Hematopoietic multipotent progenitor cell treated with erythropoietin and hydrocortisone succinate and interleukin-3 and kit ligand, for 17 days (in vitro differentiated cells): ENCODE data around the gene CRTC1.
A peak's percentile ranks its signal among the peaks of the same experiment; 100 is the strongest.
"Not testable (repeated sequence)": the region's sequence is repeated elsewhere in the genome, so short reads cannot be mapped to it uniquely, and the experiment has no call there.

Source experiments
- DNase-seq: peaks from one replicate; pipeline ENCODE4 v3.0.0-alpha.2; 2015; ENCODE audit warnings: low spot score

Gene CRTC1

GRCh38 chr19:18727602-18728001 is 44.1 kb downstream of the CRTC1 start:
- DNase-seq, result not testable (repeated sequence)

- DNase-seq, result no peak
Observed at GRCh38 chr19:18729933-18730530, 46.6 kb downstream of the CRTC1 start.

GRCh38 chr19:18730885-18731513 is 47.5 kb downstream of the CRTC1 start:
- no peak for DNase-seq

DNA sequence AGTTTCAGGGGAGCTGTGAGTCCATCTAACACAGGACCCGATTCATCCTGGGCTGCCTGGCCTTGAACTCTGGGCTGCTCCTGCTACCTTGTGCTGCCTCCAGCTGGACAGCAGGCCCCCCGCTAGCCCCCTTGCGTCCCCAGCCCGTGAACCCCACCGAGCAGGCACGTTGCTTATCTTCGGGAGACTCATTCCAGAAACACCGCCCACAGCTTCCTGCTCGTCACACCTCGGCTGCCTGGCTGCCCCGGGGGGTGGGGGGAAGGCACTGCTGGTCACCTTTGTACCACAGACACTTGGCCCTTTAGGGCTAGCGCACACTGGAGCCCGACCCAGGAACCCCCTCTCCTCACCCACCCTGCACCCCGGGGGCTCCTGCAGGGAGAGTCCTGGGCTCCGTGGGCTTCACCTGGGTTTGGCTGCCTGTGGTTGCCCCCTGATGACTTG is 48.1 kb downstream of the CRTC1 start:
- DNase-seq, result no peak

DNA sequence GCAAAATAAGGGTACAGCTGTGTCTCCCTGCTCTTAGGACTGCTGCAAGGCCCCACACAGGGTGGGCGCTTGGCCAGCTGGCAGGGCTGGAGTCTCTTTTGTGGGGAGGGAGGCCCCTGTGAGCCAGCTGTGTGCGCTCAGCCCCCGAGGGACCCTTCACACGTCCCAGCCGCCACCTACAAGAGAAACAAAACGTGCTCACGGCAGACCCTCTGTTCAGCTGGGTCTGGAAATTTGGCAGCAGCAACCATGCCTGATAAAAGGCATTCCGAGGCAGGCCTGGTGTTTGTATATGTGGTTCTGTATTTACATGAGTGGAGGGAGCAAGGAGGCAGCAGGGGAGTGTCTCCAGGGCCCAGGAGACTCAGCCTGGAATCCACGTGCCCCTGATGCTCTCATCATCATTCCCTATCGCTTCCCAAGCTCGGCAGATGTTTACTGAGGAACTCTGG is 49.7 kb downstream of the CRTC1 start:
- DNase-seq, result no peak

- not testable (repeated sequence) for DNase-seq
Observed at GRCh38 chr19:18733762-18734332, 50.4 kb downstream of the CRTC1 start.

DNA sequence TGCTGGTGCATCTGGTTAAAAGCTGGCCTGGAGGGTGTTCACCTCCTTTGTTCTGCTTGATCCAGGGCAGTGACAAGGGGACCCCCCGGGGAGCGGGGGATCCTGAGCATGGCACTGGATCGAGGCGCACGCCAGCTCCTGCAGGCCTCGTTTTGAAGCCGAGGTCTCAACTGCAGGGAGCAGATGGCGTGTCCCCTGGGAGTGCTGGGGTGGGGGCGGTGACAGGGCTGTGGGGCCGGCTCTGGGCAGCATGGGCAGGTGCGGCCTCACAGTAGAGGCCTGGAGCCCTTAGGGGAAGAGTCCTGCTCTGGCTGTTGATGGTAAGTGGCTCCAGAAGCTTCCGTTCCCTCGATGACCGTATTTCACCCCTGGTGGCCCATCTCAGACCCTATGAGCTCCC is 51.8 kb downstream of the CRTC1 start:
- DNase-seq, result no peak

- no peak for DNase-seq
Observed at GRCh38 chr19:18735752-18736151, 52.3 kb downstream of the CRTC1 start.

DNA sequence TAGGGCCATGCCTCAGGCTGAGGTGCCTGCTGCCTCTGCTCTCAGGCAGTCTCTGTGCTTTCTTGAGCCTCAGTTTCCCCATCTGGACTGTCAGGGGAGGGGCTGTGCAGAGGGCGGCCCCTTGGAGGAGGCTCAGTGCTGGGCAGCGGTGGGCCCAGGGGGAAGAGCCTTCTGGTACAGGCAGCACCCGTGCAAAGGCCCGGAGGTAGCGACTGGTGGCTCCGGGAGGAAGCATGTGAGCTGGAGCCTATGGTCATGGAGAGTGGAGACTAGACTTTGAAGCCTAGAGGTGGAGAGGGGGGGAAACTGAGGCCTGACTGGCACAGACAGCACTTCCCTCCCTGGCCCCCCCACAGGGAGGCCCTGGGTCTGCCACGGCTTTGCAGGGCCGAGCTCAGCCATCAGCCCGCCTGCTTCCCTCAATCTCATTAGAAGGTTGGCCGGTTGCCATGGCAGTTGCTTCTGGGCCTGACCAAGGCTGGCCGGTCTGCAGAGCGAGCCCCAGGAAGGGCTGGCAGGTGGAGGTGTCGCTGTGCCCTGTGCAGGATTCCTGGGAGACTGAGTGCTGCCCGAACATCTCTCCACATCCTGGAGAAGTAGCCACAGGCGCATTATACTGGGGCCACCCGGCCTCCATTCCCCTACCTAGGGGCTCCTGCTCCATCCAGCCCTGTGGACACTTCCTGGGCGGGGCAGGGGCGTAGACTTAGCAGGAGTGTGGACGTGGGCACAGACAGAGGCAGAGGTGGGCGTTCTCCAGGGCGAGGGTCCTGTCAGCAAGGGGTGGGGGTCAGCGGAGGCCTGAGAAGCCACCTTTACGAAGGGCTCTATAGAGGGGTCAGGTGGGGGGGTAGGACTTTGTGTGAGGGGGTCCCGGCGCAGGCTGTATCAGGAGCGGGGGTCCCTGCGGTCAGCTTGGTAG is 53.2 kb downstream of the CRTC1 start:
- no peak for DNase-seq

DNA sequence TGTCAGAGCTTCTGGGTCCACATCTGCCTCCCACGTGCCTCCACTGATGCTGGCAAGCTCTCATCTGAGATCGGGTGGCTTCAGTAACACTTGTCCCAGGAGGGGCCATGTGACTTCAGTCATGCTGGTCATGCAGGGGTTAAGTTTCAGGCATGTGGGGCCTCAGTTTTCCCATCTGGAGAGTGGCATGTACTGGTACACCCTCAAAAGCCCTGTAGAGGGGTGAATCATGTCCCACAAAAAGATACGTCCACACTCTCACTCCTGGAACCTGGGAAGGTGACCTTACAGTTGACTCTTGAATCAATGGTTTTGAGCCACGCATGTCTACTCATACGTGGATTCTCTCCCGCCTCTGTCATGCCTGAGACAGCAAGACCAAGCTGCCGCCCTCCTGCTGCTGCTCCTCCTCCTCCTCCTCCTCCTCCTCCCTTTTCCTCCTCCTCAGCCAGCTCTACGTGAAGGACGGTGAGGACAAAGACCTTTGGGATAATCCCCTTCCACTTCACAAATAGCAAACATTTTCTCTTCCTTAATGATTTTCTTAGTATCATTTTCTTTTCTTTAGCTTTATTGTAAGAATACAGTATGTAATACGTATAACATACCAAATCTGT is 54.0 kb downstream of the CRTC1 start:
- no peak for DNase-seq

- DNase-seq, result no peak
Observed at GRCh38 chr19:18737954-18738351, 54.5 kb downstream of the CRTC1 start.

GRCh38 chr19:18738961-18739690 is 55.6 kb downstream of the CRTC1 start:
- no peak for DNase-seq

DNA sequence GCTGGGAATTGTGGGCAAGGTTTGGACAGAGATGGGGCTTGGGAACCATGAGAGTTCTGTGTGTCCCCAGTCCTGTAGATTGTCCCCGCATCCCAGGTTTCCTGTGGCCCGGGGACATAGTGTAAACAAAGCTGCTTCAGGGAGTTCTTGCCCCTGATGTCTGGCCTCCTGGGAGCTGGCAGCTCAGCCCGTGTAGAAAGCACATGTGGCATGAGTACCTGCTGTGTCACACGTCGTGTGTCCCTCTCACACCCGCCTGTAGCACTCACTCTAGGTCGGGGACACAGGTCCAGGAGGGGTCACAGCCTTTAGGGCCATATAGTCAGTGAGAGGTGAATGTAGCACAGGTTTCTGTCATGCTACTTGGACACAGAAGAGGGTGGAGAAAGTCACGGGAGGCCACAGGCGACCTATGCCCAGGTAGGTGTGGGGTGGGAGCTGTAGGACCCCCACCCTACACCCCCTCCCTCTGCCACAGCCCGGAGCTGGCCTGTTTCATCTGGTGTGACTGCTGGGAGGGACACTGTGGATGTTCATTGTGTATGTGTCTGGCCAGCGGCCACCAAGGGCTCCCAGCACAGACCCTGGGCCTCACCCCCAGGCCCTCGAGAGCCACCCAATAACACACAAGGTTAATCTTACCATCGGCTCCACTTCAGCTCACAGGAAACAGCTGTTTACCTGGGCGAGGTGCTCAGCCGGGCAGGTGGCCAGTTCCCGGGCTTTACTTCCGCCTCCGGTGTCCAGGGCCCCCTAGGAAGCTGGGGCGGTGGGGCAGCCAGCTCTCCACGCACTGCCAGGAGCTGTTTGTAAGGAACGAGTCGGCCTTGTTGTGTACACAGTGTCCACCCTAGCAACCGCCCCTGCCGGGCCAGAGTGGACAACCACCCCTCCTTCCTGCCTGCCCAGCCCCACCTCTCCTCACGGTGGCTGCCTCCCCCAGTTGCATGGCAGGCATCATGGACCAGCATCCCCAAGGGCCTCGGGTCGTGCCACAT is 57.9 kb downstream of the CRTC1 start:
- no peak for DNase-seq

- DNase-seq, result no peak
Observed at GRCh38 chr19:18742324-18742723, 58.8 kb downstream of the CRTC1 start.

DNA sequence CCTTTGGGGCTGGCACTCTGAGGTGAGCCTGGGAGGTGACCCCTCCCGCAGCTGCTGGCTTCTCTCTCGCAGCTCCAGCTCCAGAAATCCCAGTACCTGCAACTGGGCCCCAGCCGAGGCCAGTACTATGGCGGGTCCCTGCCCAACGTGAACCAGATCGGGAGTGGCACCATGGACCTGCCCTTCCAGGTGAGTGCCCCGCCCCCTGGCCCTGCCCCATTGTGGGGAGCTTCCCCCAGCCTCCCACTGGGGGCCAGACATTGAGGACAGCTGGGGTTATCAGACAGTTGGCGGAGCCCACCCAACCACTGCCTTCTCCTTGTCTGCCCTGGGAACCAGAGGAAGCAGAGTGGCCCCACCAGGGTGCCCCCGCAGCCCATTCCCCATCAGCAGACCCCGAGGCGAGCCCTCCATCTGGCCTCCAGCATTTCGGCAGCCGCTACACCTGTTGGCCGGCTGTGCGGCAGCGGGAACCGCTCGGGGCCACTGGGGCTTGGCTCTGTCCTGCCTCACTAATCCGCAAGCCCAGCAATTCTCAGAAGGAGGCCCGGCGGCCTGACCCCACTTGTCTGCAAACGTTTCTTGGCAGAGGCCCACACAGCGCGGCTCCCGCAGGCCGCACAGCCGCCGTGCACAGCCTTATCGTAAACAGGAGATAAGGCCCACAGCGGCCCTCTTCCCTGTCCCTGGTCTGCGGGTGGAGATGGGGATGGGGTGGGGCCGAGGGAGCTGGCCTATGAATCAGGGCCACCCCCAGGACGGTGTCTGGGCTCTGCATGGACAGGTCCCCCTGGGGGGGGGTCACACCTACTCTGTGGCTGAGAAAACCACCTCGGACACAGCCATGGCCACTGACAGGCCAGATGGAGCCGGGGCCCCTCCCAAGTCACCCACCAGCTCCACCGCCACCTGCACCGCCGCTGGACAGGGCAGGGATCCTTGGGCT is 59.6 kb downstream of the CRTC1 start:
- DNase-seq, result peak; percentile 7

GRCh38 chr19:18743784-18744418 is 60.4 kb downstream of the CRTC1 start:
- no peak for DNase-seq

- no peak for DNase-seq
Observed at GRCh38 chr19:18745012-18745735, 61.7 kb downstream of the CRTC1 start.

DNA sequence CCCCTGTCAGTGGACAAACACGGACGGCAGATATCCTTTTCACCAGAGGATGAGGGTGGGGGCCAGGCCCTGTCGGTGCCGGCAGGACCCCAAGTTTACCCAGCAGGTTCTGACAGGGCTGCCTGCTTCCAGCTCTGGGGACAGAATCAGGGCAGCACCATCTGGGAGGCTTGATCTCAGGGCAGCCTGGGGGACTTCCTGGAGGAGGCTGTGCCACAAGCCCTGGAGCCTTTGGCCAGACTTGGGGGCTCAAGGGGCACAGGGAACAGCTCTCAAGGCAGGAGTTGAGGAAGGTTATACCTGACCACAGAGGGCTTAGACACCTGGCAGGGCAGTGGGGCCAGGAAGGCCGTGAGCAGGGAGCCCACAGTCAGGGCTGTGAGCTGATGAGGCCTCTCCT is 62.5 kb downstream of the CRTC1 start:
- DNase-seq, result no peak
